ENCODE results near the gene CCDC190. TPM values are rescaled to one million over a fixed set of nuclear protein-coding genes. Genes with fewer than 3 reads are reported as not detected.

Gene CCDC190
- total and polyA plus RNA-seq, 8 donors: 0.92 to 2.4 TPM; not detected in 6

DNA sequence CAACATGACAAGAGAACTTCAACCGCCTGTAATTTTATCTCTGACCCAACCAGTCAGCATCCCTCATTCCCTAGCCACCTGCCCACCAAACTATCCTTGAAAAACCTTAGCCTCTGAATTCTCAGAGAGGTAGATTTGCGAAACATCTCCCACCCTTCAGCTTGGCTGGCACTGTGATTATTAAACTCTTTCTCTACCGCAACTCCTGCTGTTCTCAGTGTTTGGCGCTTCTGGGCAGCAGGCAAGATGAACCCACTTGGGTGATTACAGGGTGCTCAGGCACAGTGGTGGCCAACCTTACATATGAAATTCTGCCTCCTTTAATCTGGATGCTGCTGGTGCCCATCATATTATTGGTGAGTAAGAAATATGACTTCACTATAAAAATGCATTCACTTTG, 22.1 kb downstream of the CCDC190 start:
- H3K4me3 ChIP-seq: no peak overlapping the region
- no peak for DNase-seq
- no peaks in the 10 kb centered on the region for H3K4me1 ChIP-seq
- H3K36me3 ChIP-seq: no peaks in the 10 kb centered on the region
- H3K9me3 ChIP-seq: peaks cover 3 to 17% (median 11%) of the 10 kb centered on the region in 4 donors
- TF ChIP-seq, protein P1, sequence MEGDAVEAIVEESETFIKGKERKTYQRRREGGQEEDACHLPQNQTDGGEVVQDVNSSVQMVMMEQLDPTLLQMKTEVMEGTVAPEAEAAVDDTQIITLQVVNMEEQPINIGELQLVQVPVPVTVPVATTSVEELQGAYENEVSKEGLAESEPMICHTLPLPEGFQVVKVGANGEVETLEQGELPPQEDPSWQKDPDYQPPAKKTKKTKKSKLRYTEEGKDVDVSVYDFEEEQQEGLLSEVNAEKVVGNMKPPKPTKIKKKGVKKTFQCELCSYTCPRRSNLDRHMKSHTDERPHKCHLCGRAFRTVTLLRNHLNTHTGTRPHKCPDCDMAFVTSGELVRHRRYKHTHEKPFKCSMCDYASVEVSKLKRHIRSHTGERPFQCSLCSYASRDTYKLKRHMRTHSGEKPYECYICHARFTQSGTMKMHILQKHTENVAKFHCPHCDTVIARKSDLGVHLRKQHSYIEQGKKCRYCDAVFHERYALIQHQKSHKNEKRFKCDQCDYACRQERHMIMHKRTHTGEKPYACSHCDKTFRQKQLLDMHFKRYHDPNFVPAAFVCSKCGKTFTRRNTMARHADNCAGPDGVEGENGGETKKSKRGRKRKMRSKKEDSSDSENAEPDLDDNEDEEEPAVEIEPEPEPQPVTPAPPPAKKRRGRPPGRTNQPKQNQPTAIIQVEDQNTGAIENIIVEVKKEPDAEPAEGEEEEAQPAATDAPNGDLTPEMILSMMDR (IDR thresholded peaks at IDR 0.05): no peak
- TF ChIP-seq EP300 (IDR thresholded peaks at IDR 0.05): no peak
- TF ChIP-seq POLR2AphosphoS5 (IDR thresholded peaks at IDR 0.05): no peak
- no peak for TF ChIP-seq POLR2A (IDR thresholded peaks at IDR 0.05)
- no peaks in the 10 kb centered on the region for H3K27me3 ChIP-seq
- intact Hi-C loops (cut with DNase I; ENCODE audit: low total_unique reads): no loop called here
- WGBS, 5 donors: 73 to 97% (median 95%) methylated on average over 4 of the region's 4 CpGs
- H3K27ac ChIP-seq: no peak overlapping the region

DNA sequence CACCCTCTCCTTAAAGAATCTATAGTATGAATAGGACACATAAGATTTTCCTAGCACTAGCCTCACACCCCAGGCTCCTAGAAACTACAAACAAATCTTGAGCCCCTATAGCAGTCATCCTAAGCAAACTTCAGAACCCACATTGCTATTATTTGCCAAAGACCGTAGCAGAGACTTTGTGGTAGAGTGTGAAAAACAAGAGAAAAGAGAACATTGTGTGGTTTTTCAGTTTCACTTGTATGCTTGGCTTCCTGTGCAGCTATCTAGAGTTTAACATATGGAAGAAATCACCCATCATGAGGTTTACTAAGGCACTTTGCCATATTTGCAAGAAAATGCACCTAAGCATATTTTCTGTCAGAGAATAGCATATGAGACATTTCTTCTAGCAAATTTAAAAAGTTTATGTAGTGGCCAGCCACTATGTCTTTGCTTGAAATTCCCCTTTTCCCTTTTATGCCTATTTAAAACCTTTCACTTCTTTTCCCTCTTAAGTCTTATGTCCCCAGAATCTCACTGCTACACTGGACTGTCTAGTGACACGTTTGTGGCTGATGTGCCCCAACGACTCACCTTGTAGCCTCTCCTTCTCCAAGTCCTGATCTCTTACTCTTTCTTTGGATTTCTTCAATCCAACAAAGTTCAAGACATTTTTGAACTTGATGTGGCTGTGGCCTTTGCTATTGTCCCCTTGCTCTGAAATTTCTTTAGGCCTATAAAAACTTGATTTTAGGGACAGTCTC, 25.6 kb downstream of the CCDC190 start:
- Histone ChIP-seq H3K27ac (no peak overlapping the region), H3K36me3 (no peaks in the 10 kb centered on the region), H3K9me3 (peaks cover 3 to 17% (median 11%) of the 10 kb centered on the region in 4 donors), H3K27me3 (no peaks in the 10 kb centered on the region), H3K4me3 (no peak overlapping the region), H3K4me1 (no peaks in the 10 kb centered on the region)
- WGBS, 5 donors: 50 to 62% (median 59%) methylated on average over 3 of the region's 3 CpGs
- TF ChIP-seq EP300 (IDR thresholded peaks at IDR 0.05) (no peak), POLR2AphosphoS5 (IDR thresholded peaks at IDR 0.05) (no peak), POLR2A (IDR thresholded peaks at IDR 0.05) (no peak)
- TF ChIP-seq, protein P1 (IDR thresholded peaks at IDR 0.05): no peak
- intact Hi-C loops (cut with DNase I; ENCODE audit: low total_unique reads): no loop called here
- DNase-seq: no peak

DNA sequence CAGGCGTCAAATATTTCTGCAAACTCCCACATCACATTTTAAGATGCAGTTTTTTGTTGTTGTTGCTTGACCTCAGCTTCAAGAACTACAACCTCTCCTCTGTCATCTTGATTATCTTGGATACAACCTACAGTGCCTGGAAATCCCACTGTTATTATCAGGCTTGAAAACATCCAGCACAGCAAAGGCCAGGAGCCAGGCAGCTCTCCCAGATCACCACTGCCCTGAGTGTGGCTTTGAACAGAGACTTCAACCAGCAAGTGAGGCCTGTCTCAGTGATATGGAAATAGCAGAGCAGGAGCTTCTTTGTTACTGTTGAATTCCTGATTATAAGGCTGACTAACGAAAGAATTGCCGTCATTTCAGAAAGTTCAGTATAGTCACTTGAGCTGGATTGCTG, 28.5 kb downstream of the CCDC190 start:
- WGBS, 5 donors: 59 to 95% (median 87%) methylated on average over 3 of the region's 3 CpGs
- Histone ChIP-seq H3K36me3 (no peaks in the 10 kb centered on the region), H3K9me3 (no peaks in the 10 kb centered on the region), H3K27me3 (no peaks in the 10 kb centered on the region), H3K4me3 (no peak overlapping the region), H3K4me1 (no peaks in the 10 kb centered on the region), H3K27ac (no peak overlapping the region)
- TF ChIP-seq, protein P1 (IDR thresholded peaks at IDR 0.05): no peak
- TF ChIP-seq EP300 (IDR thresholded peaks at IDR 0.05): no peak
- no peak for TF ChIP-seq POLR2A (IDR thresholded peaks at IDR 0.05)
- TF ChIP-seq POLR2AphosphoS5 (IDR thresholded peaks at IDR 0.05): no peak
- intact Hi-C loops (cut with DNase I; ENCODE audit: low total_unique reads): no loop called here
- no peak for DNase-seq

DNA sequence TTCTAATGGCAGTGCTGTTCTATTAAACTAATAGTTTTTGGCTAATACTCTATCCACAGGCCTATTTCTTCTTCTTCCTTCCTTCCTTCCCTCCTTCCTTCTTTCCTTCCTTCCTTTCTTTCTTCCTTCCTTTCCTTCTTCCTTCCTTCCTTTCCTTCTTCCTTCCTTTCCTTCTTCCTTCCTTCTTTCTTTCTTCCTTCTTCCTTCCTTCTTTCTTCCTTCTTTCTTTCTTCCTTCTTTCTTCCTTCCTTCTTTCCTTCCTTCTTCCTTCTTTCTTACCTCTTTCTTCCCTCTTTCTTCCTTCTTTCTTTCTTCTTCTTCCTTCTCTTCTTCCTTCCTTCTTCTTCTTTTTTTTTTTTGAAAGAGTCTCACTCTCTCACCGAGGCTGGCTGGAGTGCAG, 31.7 kb downstream of the CCDC190 start:
- intact Hi-C loops (cut with DNase I; ENCODE audit: low total_unique reads): no loop called here
- H3K36me3 ChIP-seq: no peaks in the 10 kb centered on the region
- no peaks in the 10 kb centered on the region for H3K27me3 ChIP-seq
- WGBS, 5 donors: 86 to 100% (median 90%) methylated on average over 1 of the region's 1 CpG
- H3K9me3 ChIP-seq: no peaks in the 10 kb centered on the region
- TF ChIP-seq, protein P1 (IDR thresholded peaks at IDR 0.05): no peak
- TF ChIP-seq POLR2AphosphoS5 (IDR thresholded peaks at IDR 0.05) (no peak), POLR2A (IDR thresholded peaks at IDR 0.05) (no peak)
- no peak overlapping the region for H3K27ac ChIP-seq
- no peak for DNase-seq
- H3K4me1 ChIP-seq: no peaks in the 10 kb centered on the region
- H3K4me3 ChIP-seq: no peak overlapping the region

All from stomach (tissue), 9 donors.